Gastrocnemius medialis (tissue), 4 donors: ENCODE measurements around the gene IWS1.

Experiments
- POLR2A ChIP-seq, 2 donors: fragments of 450-650 bp; IDR thresholded peaks; one replicate each; pipeline ENCODE4 v1.6.1; 2017; ENCODE audit warnings: antibody characterized with exemption in 2 of 2, mild to moderate bottlenecking in 2 of 2, moderate library complexity in 2 of 2
- TF ChIP-seq, protein P1 (sequence below), 5 experiments: fragments of 450-650 bp in 3 of 5; fragments of 200-600 bp in 2 of 5; sonication (generic) in 2 of 5; IDR thresholded peaks in 4 of 5; conservative IDR thresholded peaks in 1 of 5; 1 replicate in 4 of 5; 2 replicates in 1 of 5; pipeline ENCODE4 v1.5.1; 2016 to 2019; ENCODE audit warnings: antibody characterized with exemption in 5 of 5, mild to moderate bottlenecking in 3 of 5, moderate library complexity in 3 of 5

DNA sequence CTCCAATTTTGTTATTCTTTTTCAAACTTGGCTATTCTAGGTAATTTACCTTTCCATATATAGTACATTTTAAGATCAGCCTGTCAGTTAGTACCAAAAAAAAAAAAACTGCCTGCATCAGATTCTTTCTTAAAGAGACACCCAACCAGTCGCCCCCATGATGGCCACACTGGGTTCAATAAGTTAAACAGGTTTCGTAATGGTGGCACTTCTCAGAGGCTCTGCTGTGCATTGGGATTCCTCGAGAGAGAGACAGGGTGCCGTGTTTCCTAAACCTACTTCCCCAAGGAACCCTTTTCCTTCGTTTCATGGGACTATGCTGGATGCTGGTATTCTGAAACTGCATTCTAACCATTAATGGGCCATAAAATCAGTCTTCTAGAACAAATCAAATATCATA, 46.6 kb upstream of the IWS1 start:
- TF ChIP-seq, protein P1, sequence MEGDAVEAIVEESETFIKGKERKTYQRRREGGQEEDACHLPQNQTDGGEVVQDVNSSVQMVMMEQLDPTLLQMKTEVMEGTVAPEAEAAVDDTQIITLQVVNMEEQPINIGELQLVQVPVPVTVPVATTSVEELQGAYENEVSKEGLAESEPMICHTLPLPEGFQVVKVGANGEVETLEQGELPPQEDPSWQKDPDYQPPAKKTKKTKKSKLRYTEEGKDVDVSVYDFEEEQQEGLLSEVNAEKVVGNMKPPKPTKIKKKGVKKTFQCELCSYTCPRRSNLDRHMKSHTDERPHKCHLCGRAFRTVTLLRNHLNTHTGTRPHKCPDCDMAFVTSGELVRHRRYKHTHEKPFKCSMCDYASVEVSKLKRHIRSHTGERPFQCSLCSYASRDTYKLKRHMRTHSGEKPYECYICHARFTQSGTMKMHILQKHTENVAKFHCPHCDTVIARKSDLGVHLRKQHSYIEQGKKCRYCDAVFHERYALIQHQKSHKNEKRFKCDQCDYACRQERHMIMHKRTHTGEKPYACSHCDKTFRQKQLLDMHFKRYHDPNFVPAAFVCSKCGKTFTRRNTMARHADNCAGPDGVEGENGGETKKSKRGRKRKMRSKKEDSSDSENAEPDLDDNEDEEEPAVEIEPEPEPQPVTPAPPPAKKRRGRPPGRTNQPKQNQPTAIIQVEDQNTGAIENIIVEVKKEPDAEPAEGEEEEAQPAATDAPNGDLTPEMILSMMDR (IDR thresholded peaks at IDR 0.05 in 4 of 5, conservative IDR thresholded peaks at IDR 0.05 in 1 of 5) = no peak
- TF ChIP-seq POLR2A (IDR thresholded peaks at IDR 0.05) = no peak
